Smooth muscle cell (in vitro differentiated cells): ENCODE measurements around the gene LRRC66. TPM values are rescaled to one million over a fixed set of nuclear protein-coding genes. Genes with fewer than 3 reads are reported as not detected.

Experiments
- DNase-seq: peaks from one replicate; lab custom pipeline; 2025; ENCODE audit not compliant: unreplicated experiment; lab: John Stamatoyannopoulos, UW
- H2AFZ ChIP-seq: fragments of 200-600 bp; sonication (generic); 2 replicates; pipeline ENCODE4 v1.6.0; 2016; ENCODE audit warnings: antibody characterized with exemption, low read depth, mild to moderate bottlenecking
- H3F3A ChIP-seq: fragments of 200-600 bp; sonication (generic); 2 replicates; pipeline ENCODE4 v1.6.0; 2017; ENCODE audit warnings: antibody characterized with exemption, low read depth
- H3K27ac ChIP-seq: fragments of 200-600 bp; sonication (generic); 2 replicates; pipeline ENCODE4 v1.5.1; 2016; ENCODE audit warnings: low read depth, mild to moderate bottlenecking
- H3K27me3 ChIP-seq: fragments of 200-600 bp; sonication (generic); 2 replicates; pipeline ENCODE4 v1.6.1; 2016; ENCODE audit warnings: low read depth, mild to moderate bottlenecking
- H3K36me3 ChIP-seq: fragments of 200-600 bp; sonication (generic); 2 replicates; pipeline ENCODE4 v1.5.1; 2016; ENCODE audit warnings: low read depth
- H3K4me1 ChIP-seq: fragments of 200-600 bp; sonication (generic); 2 replicates; pipeline ENCODE4 v1.5.1; 2016; ENCODE audit warnings: low read depth
- H3K4me2 ChIP-seq: fragments of 200-600 bp; sonication (generic); 2 replicates; pipeline ENCODE4 v1.6.0; 2016; ENCODE audit warnings: mild to moderate bottlenecking
- H3K4me3 ChIP-seq: fragments of 200-600 bp; sonication (generic); 2 replicates; pipeline ENCODE4 v1.5.1; 2016; ENCODE audit warnings: mild to moderate bottlenecking
- H3K79me2 ChIP-seq: fragments of 200-600 bp; sonication (generic); 2 replicates; pipeline ENCODE4 v1.6.0; 2016; ENCODE audit warnings: low read depth, mild to moderate bottlenecking
- H3K9ac ChIP-seq: fragments of 200-600 bp; sonication (generic); 2 replicates; pipeline ENCODE4 v1.6.0; 2016; ENCODE audit warnings: low read depth
- H3K9me3 ChIP-seq: fragments of 200-600 bp; sonication (generic); replicated peaks from 2 replicates; pipeline ENCODE4 v1.5.1; 2016; ENCODE audit warnings: low read depth
- H4K20me1 ChIP-seq: fragments of 200-600 bp; sonication (generic); 2 replicates; pipeline ENCODE4 v1.6.0; 2016; ENCODE audit warnings: low read depth
- WGBS: methylation state at CpG from one replicate; pipeline ENCODE4 v1.1.7; 2016; ENCODE audit warnings: low lambda C conversion rate; 5-methylcytosine and 5-hydroxymethylcytosine counted together
- polyA plus RNA-seq: library from polyadenylated mRNA; unstranded; fragments of >200 nt; fragmentation: Nextera tagmentation; extraction: Ambion mirVana; gene quantifications from 2 replicates; pipeline ENCODE4 v1.2.1, GENCODE V29; 2016
- small RNA-seq: library from RNA; depleted of rRNA; stranded (forward); fragments of <200 nt; gene quantifications from one replicate; pipeline ENCODE3, GENCODE V24; 2014
- total RNA-seq: library from RNA; depleted of rRNA; stranded (reverse); fragments of >200 nt; gene quantifications from 2 replicates; pipeline ENCODE4 v1.2.3, GENCODE V29; 2014
- TF ChIP-seq, protein P1 (sequence below): fragments of 200-600 bp; sonication (generic); IDR thresholded peaks from 2 replicates; pipeline ENCODE4 v1.5.1; 2017; ENCODE audit warnings: borderline replicate concordance, mild to moderate bottlenecking, antibody characterized with exemption; ENCODE audit not compliant: insufficient read depth, poor library complexity, severe bottlenecking

LRRC66 gene
- total and polyA plus RNA-seq, 2 experiments from 2014 or later: 0.45 to 0.46 TPM

DNA sequence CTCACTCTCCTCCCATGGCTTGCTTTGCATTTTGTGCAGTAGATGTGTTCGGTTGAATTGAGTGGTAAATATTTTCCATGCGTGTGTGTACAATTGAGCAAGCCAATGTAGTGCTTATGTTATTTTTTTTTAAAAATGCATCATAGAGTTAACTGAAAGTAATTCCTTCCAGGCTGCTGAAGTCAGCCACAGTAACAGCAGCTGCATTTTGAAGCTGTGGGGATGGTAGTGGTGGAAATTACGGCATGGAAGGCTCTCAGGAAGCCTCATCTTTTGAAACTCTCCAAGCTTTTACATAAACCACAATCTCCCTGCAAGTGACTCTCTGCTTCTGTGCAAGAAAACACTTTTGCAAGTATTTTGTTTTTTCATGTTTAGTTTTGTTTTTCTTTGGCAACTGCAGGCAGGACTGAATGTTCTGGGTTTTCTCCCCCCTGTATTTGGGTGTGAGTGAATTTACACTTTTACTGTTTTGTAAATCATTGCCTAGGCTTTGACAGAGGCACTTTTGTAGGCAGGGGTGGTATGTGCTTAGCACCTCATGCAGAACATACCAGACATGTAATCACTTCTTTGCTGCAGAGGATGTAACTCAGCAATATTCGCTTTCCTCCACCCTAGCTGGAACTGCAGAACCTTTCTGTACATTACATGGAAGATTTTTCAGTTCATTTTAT is 56.2 kb downstream of the LRRC66 start:
- Histone ChIP-seq H3K79me2 (no peaks in the 10 kb centered on the region), H4K20me1 (no peaks in the 10 kb centered on the region), H3K4me2 (no peak overlapping the region), H3K27ac (no peak overlapping the region), H3F3A (no peaks in the 10 kb centered on the region), H2AFZ (no peak overlapping the region), H3K9ac (no peak overlapping the region), H3K36me3 (no peaks in the 10 kb centered on the region), H3K27me3 (no peaks in the 10 kb centered on the region), H3K4me1 (peaks cover 3% of the 10 kb centered on the region), H3K4me3 (no peak overlapping the region), H3K9me3 (no peaks in the 10 kb centered on the region)
- DNase-seq: no peak
- TF ChIP-seq, protein P1, sequence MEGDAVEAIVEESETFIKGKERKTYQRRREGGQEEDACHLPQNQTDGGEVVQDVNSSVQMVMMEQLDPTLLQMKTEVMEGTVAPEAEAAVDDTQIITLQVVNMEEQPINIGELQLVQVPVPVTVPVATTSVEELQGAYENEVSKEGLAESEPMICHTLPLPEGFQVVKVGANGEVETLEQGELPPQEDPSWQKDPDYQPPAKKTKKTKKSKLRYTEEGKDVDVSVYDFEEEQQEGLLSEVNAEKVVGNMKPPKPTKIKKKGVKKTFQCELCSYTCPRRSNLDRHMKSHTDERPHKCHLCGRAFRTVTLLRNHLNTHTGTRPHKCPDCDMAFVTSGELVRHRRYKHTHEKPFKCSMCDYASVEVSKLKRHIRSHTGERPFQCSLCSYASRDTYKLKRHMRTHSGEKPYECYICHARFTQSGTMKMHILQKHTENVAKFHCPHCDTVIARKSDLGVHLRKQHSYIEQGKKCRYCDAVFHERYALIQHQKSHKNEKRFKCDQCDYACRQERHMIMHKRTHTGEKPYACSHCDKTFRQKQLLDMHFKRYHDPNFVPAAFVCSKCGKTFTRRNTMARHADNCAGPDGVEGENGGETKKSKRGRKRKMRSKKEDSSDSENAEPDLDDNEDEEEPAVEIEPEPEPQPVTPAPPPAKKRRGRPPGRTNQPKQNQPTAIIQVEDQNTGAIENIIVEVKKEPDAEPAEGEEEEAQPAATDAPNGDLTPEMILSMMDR: no peak
- WGBS: 83% methylated on average over 4 of the region's 4 CpGs

DNA sequence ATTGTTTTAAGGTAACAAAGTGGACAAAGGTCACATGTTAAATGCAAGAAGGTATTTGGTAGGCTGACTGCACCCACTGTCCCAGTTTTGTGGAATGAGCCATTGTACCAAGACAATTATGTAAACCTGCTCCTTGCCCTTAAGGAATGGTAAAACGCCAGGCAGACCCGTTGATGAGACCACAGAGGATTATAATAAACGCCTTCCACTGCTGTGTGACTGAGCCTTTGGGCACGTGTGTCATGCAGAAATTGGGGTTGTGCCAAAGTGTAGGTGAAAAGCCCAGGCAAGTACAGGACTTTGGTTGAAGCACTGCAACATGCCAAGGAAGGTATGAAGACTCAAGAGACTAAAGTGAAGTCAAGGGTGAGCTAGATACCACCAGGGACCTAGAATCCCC is 59.7 kb downstream of the LRRC66 start:
- H3K36me3 ChIP-seq: no peaks in the 10 kb centered on the region
- H3K9ac ChIP-seq: no peak overlapping the region
- H2AFZ ChIP-seq: no peak overlapping the region
- no peaks in the 10 kb centered on the region for H3K27me3 ChIP-seq
- H3K4me3 ChIP-seq: no peak overlapping the region
- no peak overlapping the region for H3K27ac ChIP-seq
- no peaks in the 10 kb centered on the region for H4K20me1 ChIP-seq
- TF ChIP-seq, protein P1: no peak
- DNase-seq: no peak
- WGBS: 60% methylated on average over 4 of the region's 4 CpGs
- no peak overlapping the region for H3K4me2 ChIP-seq
- no peaks in the 10 kb centered on the region for H3F3A ChIP-seq
- H3K9me3 ChIP-seq: no peaks in the 10 kb centered on the region
- H3K79me2 ChIP-seq: no peaks in the 10 kb centered on the region
- peaks cover 11% of the 10 kb centered on the region for H3K4me1 ChIP-seq

DNA sequence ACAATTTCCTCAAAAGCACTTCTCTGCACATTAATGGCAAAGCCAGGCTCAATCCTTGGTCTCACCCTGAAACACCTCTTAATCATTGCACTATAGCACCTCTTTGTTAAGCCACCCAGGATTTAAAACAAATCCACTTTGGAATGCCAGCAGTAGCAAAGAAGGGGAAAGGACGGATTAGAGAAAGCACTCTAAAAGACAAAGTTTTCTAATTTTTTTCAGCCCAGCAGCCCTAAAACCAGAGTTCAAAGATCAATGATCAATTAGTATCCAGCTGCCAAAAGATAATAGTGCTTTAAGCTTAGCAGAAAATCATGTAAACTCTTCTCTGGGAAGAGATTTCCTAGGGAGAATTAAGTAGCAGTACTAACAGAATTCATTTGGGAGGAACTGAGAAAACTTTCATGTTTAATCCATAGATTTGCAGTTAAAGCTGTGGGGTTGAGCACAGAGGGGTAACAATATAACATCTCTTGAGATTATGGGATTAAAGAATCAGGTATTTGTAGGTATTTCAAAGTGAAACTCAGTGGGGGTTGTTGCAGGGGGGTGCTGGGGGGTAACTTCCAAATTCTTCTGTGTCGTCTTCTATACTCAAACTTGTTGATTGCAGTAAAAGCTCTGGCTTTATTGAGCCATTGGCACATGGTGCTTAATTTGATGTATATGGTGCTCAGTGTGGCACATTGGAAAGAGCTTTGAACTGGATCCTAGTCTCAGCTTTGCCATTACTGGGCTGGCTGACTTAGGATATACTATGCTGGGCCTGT is 61.8 kb downstream of the LRRC66 start:
- no peaks in the 10 kb centered on the region for H3K36me3 ChIP-seq
- H3F3A ChIP-seq: no peaks in the 10 kb centered on the region
- H3K9me3 ChIP-seq: no peaks in the 10 kb centered on the region
- peaks cover 11% of the 10 kb centered on the region for H3K4me1 ChIP-seq
- no peaks in the 10 kb centered on the region for H3K79me2 ChIP-seq
- H3K4me2 ChIP-seq: no peak overlapping the region
- H3K27ac ChIP-seq: no peak overlapping the region
- H3K27me3 ChIP-seq: no peaks in the 10 kb centered on the region
- no peak overlapping the region for H2AFZ ChIP-seq
- DNase-seq: no peak
- H3K4me3 ChIP-seq: no peak overlapping the region
- WGBS: 56% methylated on average over 2 of the region's 2 CpGs
- no peaks in the 10 kb centered on the region for H4K20me1 ChIP-seq
- no peak overlapping the region for H3K9ac ChIP-seq
- TF ChIP-seq, protein P1: no peak

Small RNAs within 50 kb of the gene (small RNA-seq; reads per million reads assigned to genes)
- not detected for gene AC104784.1

Other genes starting within 250 kb of the LRRC66 start
- 22.9 and 31.5 TPM in 2 replicates for gene DCUN1D4, start 177.2 kb downstream of the LRRC66 start, total RNA-seq
- gene DCUN1D4, start 177.2 kb downstream of the LRRC66 start, polyA plus RNA-seq: 14.1 and 19.8 TPM in 2 replicates
- gene SGCB, start 17.9 kb upstream of the LRRC66 start, total RNA-seq: 35.9 and 43.9 TPM in 2 replicates
- gene SGCB, start 17.9 kb upstream of the LRRC66 start, polyA plus RNA-seq: 40.3 and 57.3 TPM in 2 replicates
- gene SPATA18, start 30.9 kb upstream of the LRRC66 start, total RNA-seq: 19.7 and 21.2 TPM in 2 replicates
- gene SPATA18, start 30.9 kb upstream of the LRRC66 start, polyA plus RNA-seq: 8.9 and 13.3 TPM in 2 replicates